ENCODE measurements around the gene INHBC. TPM values are rescaled to one million over a fixed set of nuclear protein-coding genes. Genes with fewer than 3 reads are reported as not detected.

The INHBC gene
- total RNA-seq, 1 experiment from 2014 or later = 0.35 TPM

GRCh38 chr12:57388425-57388824, 46.2 kb upstream of the INHBC start:
- Histone ChIP-seq H4K20me1 (ENCODE audit: insufficient read depth) (no peaks in the 10 kb centered on the region; the same call in 1 of the 2 replicates), H3K79me2 (ENCODE audit: low read depth) (0 out of 2 replicates have a peak, but pooled peaks cover 2% of the 10 kb centered on the region), H3K4me2 (no peak overlapping the region), H3K27ac (no peak overlapping the region), H2AFZ (no peak overlapping the region), H3F3A (ENCODE audit: insufficient read depth, low read depth) (peaks cover 11% of the 10 kb centered on the region; the same call in 1 of the 2 replicates), H3K27me3 (ENCODE audit: insufficient read depth, low read depth) (no peaks in the 10 kb centered on the region), H3K36me3 (ENCODE audit: low read depth) (peaks cover 4% of the 10 kb centered on the region; the same call in 1 of the 2 replicates), H3K4me3 (no peak overlapping the region), H3K9me2 (ENCODE audit: insufficient read depth) (no peaks in the 10 kb centered on the region), H3K9me3 (ENCODE audit: insufficient read depth, low read depth) (no peaks in the 10 kb centered on the region), H3K4me1 (replicated peaks; ENCODE audit: insufficient read depth) (peaks cover 12% of the 10 kb centered on the region)
- no peak for DNase-seq
- intact Hi-C loops (cut with micrococcal nuclease; ENCODE audit: unreplicated experiment) = no loop called here
- ChIA-PET CTCF (no interaction called here), POLR2A (ENCODE audit: unreplicated experiment) (no interaction called here)
- BruUV-seq (replicated peaks) = no TSS peak
- no peak for TF ChIP-seq EZH2 (IDR thresholded peaks at IDR 0.05; ENCODE audit: low read depth)
- TF ChIP-seq CTCF (conservative IDR thresholded peaks at IDR 0.05) = no peak

DNA sequence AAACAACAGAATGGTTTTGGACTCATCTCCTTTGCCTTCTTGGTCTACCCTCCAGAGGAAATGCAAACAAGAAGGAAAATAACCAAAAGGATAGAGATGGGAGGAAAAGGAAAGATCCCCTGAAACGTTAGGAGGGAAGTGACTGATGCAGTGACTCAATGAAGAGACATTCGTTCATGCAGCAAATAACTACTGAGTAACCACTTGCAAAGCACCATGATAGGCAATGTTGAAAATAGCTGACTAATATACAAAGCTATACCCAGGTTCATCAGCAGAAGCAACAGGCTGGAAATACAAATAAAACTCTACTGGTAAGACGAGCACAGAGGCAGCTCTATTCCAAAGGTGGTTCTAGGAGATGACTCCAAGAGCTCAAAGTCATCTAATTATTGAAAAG, 45.6 kb upstream of the INHBC start:
- H3K9me2 ChIP-seq (ENCODE audit: insufficient read depth) = no peaks in the 10 kb centered on the region
- intact Hi-C loops (cut with micrococcal nuclease; ENCODE audit: unreplicated experiment) = no loop called here
- BruUV-seq (replicated peaks) = no TSS peak
- 0 out of 2 replicates have a peak overlapping the region, but pooled peaks have one; percentile 22 for H3K4me2 ChIP-seq
- CTCF ChIA-PET = interaction anchor here (0.5 kb wide), 1 partner anchor 69 kb away, joined by 6 read pairs; no protein-coding TSS in a partner anchor
- peaks cover 12% of the 10 kb centered on the region for H3K4me1 ChIP-seq (replicated peaks; ENCODE audit: insufficient read depth)
- TF ChIP-seq CTCF (conservative IDR thresholded peaks at IDR 0.05) = no peak
- peak overlapping the region; percentile 53 for H3K27ac ChIP-seq
- no peak overlapping the region for H3K4me3 ChIP-seq
- peaks cover 4% of the 10 kb centered on the region; the same call in 1 of the 2 replicates for H3K36me3 ChIP-seq (ENCODE audit: low read depth)
- H2AFZ ChIP-seq = no peak overlapping the region
- H3F3A ChIP-seq (ENCODE audit: insufficient read depth, low read depth) = peaks cover 11% of the 10 kb centered on the region; the same call in 1 of the 2 replicates
- H4K20me1 ChIP-seq (ENCODE audit: insufficient read depth) = no peaks in the 10 kb centered on the region; the same call in 1 of the 2 replicates
- DNase-seq = peak in 1 of 2 experiments; percentile 68
- H3K79me2 ChIP-seq (ENCODE audit: low read depth) = 0 out of 2 replicates have a peak, but pooled peaks cover 2% of the 10 kb centered on the region
- POLR2A ChIA-PET (ENCODE audit: unreplicated experiment) = interaction anchor here (0.7 kb wide), 1 partner anchor 49 kb away, joined by 5 read pairs; no protein-coding TSS in a partner anchor
- H3K27me3 ChIP-seq (ENCODE audit: insufficient read depth, low read depth) = no peaks in the 10 kb centered on the region
- no peaks in the 10 kb centered on the region for H3K9me3 ChIP-seq (ENCODE audit: insufficient read depth, low read depth)

DNA sequence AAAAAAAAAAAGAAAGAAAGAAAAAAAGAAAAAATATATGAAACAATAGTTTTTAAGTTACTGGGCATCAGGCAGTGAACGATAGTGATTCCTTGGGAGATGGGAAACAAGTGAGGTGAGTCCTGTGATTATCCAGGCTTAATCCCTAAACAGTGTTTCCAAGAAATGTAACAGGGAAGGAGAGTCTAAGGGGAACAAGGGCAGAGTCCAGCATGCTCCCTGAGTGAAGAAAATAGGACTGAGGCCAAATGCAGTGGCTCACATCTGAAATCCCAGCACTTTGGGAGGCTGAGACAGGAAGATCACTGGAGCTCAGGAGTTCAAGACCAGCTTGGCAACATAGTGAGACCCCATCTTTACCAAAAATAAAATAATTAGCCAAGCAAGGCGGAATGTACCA, 44.4 kb upstream of the INHBC start:
- CTCF ChIA-PET = no interaction called here

More for the DNA sequence above, 44.4 kb upstream of the INHBC start:
- Histone ChIP-seq H3K4me1 (replicated peaks; ENCODE audit: insufficient read depth) (peaks cover 12% of the 10 kb centered on the region), H3K27ac (no peak overlapping the region), H3K27me3 (ENCODE audit: insufficient read depth, low read depth) (no peaks in the 10 kb centered on the region), H4K20me1 (ENCODE audit: insufficient read depth) (no peaks in the 10 kb centered on the region; the same call in 1 of the 2 replicates), H3K36me3 (ENCODE audit: low read depth) (peaks cover 4% of the 10 kb centered on the region; the same call in 1 of the 2 replicates), H3K9me2 (ENCODE audit: insufficient read depth) (no peaks in the 10 kb centered on the region), H3F3A (ENCODE audit: insufficient read depth, low read depth) (peaks cover 11% of the 10 kb centered on the region; the same call in 1 of the 2 replicates), H3K4me2 (no peak overlapping the region), H2AFZ (no peak overlapping the region), H3K4me3 (no peak overlapping the region), H3K9me3 (ENCODE audit: insufficient read depth, low read depth) (no peaks in the 10 kb centered on the region), H3K79me2 (ENCODE audit: low read depth) (0 out of 2 replicates have a peak, but pooled peaks cover 2% of the 10 kb centered on the region)
- intact Hi-C loops (cut with micrococcal nuclease; ENCODE audit: unreplicated experiment) = no loop called here
- no TSS peak for BruUV-seq (replicated peaks)
- DNase-seq = no peak
- no peak for TF ChIP-seq CTCF (conservative IDR thresholded peaks at IDR 0.05)
- POLR2A ChIA-PET (ENCODE audit: unreplicated experiment) = no interaction called here
